GM18508 (cell line): ENCODE results near the gene CREBRF.
"Not testable (repeated sequence)": the region's sequence is repeated elsewhere in the genome, so short reads cannot be mapped to it uniquely, and the experiment has no call there.

Source experiments
- ATAC-seq: cut with Tn5 transposase; IDR thresholded peaks from one replicate; pipeline ENCODE4 v1.9.1; 2021; ENCODE audit warnings: moderate number of reproducible peaks; ENCODE audit not compliant: insufficient read depth, unreplicated experiment

Gene CREBRF

GRCh38 chr5:173035904-173036707 is 20.0 kb upstream of the CREBRF start:
- peak; percentile 48 for ATAC-seq

GRCh38 chr5:173039188-173039587 is 17.0 kb upstream of the CREBRF start:
- ATAC-seq = no peak

- no peak for ATAC-seq
Measured at GRCh38 chr5:173039964-173040363, 16.2 kb upstream of the CREBRF start.

GRCh38 chr5:173041881-173042762 is 14.0 kb upstream of the CREBRF start:
- no peak for ATAC-seq

GRCh38 chr5:173042763-173043107 is 13.4 kb upstream of the CREBRF start:
- ATAC-seq = no peak

GRCh38 chr5:173045474-173045873 is 10.7 kb upstream of the CREBRF start:
- no peak for ATAC-seq

GRCh38 chr5:173047096-173047837 is 8.9 kb upstream of the CREBRF start:
- ATAC-seq = not testable (repeated sequence)

- no peak for ATAC-seq
Measured at GRCh38 chr5:173047838-173048105, 8.4 kb upstream of the CREBRF start.

- ATAC-seq = no peak
Measured at GRCh38 chr5:173050791-173051190, 5.4 kb upstream of the CREBRF start.

GRCh38 chr5:173051746-173052145 is 4.4 kb upstream of the CREBRF start:
- ATAC-seq = no peak

GRCh38 chr5:173053041-173053440 is 3.1 kb upstream of the CREBRF start:
- no peak for ATAC-seq

- no peak for ATAC-seq
Measured at GRCh38 chr5:173055042-173055721, 970 bp upstream of the CREBRF start.

GRCh38 chr5:173055722-173055982 is 500 bp upstream of the CREBRF start:
- no peak for ATAC-seq

GRCh38 chr5:173056783-173057061 is 570 bp downstream of the CREBRF start:
- ATAC-seq = no peak

GRCh38 chr5:173057062-173057924 is 1.1 kb downstream of the CREBRF start:
- ATAC-seq = peak; percentile 59

GRCh38 chr5:173062141-173062540 is 6.0 kb downstream of the CREBRF start:
- no peak for ATAC-seq

- ATAC-seq = no peak
Measured at GRCh38 chr5:173065155-173065554, 9.0 kb downstream of the CREBRF start.

- no peak for ATAC-seq
Measured at GRCh38 chr5:173069671-173070070, 13.5 kb downstream of the CREBRF start.

GRCh38 chr5:173075137-173075843 is 19.1 kb downstream of the CREBRF start:
- ATAC-seq = no peak
